Panc1 (cell line): ENCODE measurements around the gene ASPHD1.

Source experiments
- CTCF ChIP-seq: fragments of 450-650 bp; IDR thresholded peaks from 2 replicates; pipeline ENCODE4 v1.5.1; 2017; ENCODE audit warnings: mild to moderate bottlenecking
- REST ChIP-seq, 2 experiments: IDR thresholded peaks; 2 replicates each; pipeline ENCODE4 v1.6.1; 2011 to 2012; ENCODE audit warnings: low read depth in 2 of 2, control low read depth in 1 of 2, low read length in 1 of 2, mild to moderate bottlenecking in 1 of 2, moderate library complexity in 1 of 2; ENCODE audit not compliant: insufficient read depth in 1 of 2
- SIN3A ChIP-seq: IDR thresholded peaks from 2 replicates; pipeline ENCODE4 v1.6.1; 2012; ENCODE audit warnings: low read depth, mild to moderate bottlenecking, low read length, moderate library complexity, borderline replicate concordance; ENCODE audit not compliant: insufficient read depth

DNA sequence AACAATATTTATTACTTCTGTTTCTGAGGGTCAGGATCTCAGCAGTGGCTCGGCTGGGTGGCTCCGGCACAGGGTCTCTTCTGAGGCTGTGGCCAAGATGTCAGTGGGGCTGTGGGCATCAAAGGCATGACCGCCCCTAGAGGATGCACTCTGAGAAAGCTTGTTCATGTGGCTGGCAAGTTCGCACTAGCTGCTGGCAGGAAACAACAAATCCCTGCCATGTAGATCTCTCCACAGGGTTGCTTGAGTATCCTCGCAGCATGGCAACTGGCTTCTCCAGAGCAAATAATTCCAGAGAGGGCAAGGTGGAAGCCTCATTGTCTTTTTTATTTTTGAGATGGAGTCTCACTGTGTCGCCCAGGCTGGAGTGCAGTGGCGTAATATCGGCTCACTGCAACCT lies 13.2 kb downstream of the ASPHD1 start:
- no peak for TF ChIP-seq SIN3A
- TF ChIP-seq CTCF, result no peak
- no peak for TF ChIP-seq REST (IDR thresholded peaks at IDR 0.05; ENCODE audit: insufficient read depth in 1 of 2, low read depth in 2 of 2, low read length in 1 of 2)
